HEK293T (cell line): Measurements from ENCODE around the gene SYT11.

Source experiments
- BHLHE40 ChIP-seq: fragments of 450-650 bp; IDR thresholded peaks from 2 replicates; pipeline ENCODE4 v1.6.1; 2016; ENCODE audit warnings: mild to moderate bottlenecking, moderate library complexity, borderline replicate concordance
- ELF4 ChIP-seq: fragments of 450-650 bp; IDR thresholded peaks from 2 replicates; pipeline ENCODE4 v1.6.1; 2017; ENCODE audit warnings: antibody characterized with exemption
- FOXA1 ChIP-seq: fragments of 450-650 bp; IDR thresholded peaks from 2 replicates; pipeline ENCODE4 v1.6.1; 2016; ENCODE audit warnings: mild to moderate bottlenecking
- FOXM1 ChIP-seq: fragments of 450-650 bp; IDR thresholded peaks from 2 replicates; pipeline ENCODE4 v1.6.1; 2017; ENCODE audit warnings: mild to moderate bottlenecking, borderline replicate concordance
- PKNOX1 ChIP-seq: fragments of 450-650 bp; IDR thresholded peaks from 2 replicates; pipeline ENCODE4 v1.6.1; 2016
- SP1 ChIP-seq: fragments of 450-650 bp; IDR thresholded peaks from 2 replicates; pipeline ENCODE4 v1.6.1; 2017
- ZNF384 ChIP-seq: fragments of 450-650 bp; IDR thresholded peaks from 2 replicates; pipeline ENCODE4 v1.6.1; 2016

GRCh38 chr1:155873860-155874259 lies 14.5 kb downstream of the SYT11 start:
- TF ChIP-seq ZNF384 (no peak), BHLHE40 (no peak), FOXA1 (no peak), SP1 (no peak), PKNOX1 (no peak), FOXM1 (no peak), ELF4 (no peak)
